ENCODE measurements around the gene FAM186B.

Gene FAM186B

DNA sequence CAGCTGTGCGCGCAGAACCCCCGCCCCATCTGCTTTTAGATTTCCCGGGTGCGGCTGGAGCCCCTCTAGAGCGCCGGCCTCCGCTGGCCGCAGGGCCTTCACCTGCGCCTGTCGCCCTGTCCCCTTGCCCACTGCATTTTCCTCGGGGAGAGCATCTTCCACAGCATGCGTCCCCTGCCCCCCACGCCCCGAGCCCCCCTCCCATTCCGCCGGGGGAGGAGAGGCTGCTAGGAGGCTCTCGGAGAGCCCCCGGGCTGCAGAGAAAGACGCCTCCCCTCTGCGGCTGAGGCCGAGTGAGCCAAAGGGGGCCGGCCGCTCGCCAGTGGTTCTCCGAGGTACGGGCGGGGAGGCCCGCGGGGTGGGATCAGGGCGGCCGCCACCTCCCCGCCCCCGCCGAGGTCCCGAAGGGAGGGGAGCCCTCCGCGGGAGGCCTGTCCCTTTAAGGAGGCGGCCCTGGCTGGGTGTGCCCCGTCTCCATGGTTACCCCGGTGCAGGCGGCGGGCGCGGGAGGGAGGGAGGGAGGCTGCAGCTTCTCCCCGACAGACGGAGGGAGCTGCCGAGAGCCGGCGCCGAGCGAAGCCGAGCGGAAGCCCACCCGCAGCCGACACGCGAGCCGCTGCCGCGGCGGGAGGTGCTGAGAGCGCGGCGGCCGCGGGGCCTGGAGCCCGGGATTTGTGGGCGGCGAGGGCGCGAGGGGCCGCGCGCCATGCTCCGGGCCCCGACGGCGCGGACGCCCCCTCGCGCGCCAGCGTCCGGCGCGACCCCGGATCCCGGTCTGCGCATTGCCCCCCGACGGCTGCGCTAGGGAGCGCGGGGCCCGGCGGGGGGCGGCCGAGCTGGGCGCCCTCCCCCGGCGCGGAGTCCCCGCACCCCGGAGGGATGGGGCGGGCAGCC, 66.7 kb downstream of the FAM186B start, which contains the start of gene KCNH3:
KCNH3 (plus strand) TSS at position 521 of the 894 bp plus-strand sequence. CDS start 387 bp downstream, outside the sequence.
- DNase-seq (ENCODE audit: low read depth), result peak; percentile 38
- TF ChIP-seq, protein P1, sequence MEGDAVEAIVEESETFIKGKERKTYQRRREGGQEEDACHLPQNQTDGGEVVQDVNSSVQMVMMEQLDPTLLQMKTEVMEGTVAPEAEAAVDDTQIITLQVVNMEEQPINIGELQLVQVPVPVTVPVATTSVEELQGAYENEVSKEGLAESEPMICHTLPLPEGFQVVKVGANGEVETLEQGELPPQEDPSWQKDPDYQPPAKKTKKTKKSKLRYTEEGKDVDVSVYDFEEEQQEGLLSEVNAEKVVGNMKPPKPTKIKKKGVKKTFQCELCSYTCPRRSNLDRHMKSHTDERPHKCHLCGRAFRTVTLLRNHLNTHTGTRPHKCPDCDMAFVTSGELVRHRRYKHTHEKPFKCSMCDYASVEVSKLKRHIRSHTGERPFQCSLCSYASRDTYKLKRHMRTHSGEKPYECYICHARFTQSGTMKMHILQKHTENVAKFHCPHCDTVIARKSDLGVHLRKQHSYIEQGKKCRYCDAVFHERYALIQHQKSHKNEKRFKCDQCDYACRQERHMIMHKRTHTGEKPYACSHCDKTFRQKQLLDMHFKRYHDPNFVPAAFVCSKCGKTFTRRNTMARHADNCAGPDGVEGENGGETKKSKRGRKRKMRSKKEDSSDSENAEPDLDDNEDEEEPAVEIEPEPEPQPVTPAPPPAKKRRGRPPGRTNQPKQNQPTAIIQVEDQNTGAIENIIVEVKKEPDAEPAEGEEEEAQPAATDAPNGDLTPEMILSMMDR (conservative IDR thresholded peaks at IDR 0.05; ENCODE audit: control insufficient read depth, insufficient read depth, low read depth, low read length), result no peak
- H3K4me3 ChIP-seq (ENCODE audit: control insufficient read depth, low read depth, low read length), result peak within 1 kb of the TSS; percentile 21

DNA sequence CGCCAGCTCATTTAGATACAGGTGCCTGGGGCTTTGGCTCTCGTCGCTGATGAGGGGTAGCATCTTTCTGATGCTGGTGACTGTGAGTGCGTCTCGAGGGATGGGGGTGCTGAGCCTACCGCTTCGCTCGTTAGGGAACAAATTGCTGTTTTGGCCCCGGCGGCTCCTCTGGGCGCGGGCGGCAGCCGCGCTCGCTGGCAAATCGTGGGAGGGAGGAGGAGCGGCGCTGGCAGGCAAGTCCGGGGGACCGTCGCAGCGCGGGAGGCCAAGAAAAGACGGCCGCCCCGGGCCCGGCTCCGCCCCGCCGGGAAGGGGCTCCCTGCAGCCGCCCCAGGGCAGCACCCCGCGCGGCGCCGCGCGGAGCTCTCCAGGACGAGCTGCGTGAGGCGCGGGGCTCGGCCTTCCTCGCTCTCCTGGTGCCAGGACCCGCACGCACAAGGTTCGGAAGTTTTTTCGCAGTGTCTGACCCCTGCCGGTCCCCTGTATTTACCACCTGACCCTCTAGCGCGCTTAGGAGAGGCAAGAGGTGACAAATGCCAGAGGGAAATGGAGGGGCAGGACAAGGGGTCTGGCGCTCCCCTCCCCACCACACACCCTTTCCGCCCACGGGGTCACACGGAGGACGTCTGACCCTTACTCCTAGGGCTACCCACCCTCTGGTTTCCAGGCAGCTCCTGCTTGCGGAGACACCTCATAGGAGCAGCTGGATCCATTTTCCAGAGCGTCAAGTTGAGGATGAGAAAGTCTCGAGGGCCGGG, 67.5 kb downstream of the FAM186B start:
- TF ChIP-seq, protein P1 (conservative IDR thresholded peaks at IDR 0.05; ENCODE audit: control insufficient read depth, insufficient read depth, low read depth, low read length), result peak; percentile 0
- DNase-seq (ENCODE audit: low read depth), result no peak
- peak overlapping the region; percentile 21 for H3K4me3 ChIP-seq (ENCODE audit: control insufficient read depth, low read depth, low read length)

All from fibroblast of mammary gland (primary cell).